ENCODE measurements around the gene ACAD10. TPM values are rescaled to one million over a fixed set of nuclear protein-coding genes. Genes with fewer than 3 reads are reported as not detected.

Gene ACAD10
- total and polyA plus RNA-seq, 7 donors, result 6.0 to 20.2 (median 10.9) TPM

GRCh38 chr12:111692575-111693210 lies 6.8 kb downstream of the ACAD10 start:
- no peaks in the 10 kb centered on the region for H3K27me3 ChIP-seq (ENCODE audit: insufficient read depth in 3 of 3, low read length in 2 of 3)
- WGBS, 3 donors, result 88 to 92% (median 90%) methylated on average over 15 of the region's 15 CpGs
- ATAC-seq, result no peak

GRCh38 chr12:111693818-111694217 lies 8.0 kb downstream of the ACAD10 start:
- Histone ChIP-seq H3K9me3 (no peaks in the 10 kb centered on the region), H3K36me3 (ENCODE audit: insufficient read depth in 1 of 2, low read depth in 1 of 2) (peaks cover 2 to 63% of the 10 kb centered on the region in 2 donors), H3K4me3 (no peak overlapping the region), H3K27me3 (ENCODE audit: insufficient read depth in 3 of 3, low read length in 2 of 3) (no peaks in the 10 kb centered on the region), H3K27ac (no peak overlapping the region), H3K4me1 (peaks cover 4% of the 10 kb centered on the region)
- no peak for TF ChIP-seq CTCF (IDR thresholded peaks at IDR 0.05)
- DNase-seq, result no peak
- intact Hi-C loops (cut with DNase I), result no loop called here
- WGBS, 3 donors, result 62 to 69% (median 64%) methylated on average over 5 of the region's 5 CpGs
- peak in 1 of 4 donors; percentile 65 for ATAC-seq

More at GRCh38 chr12:111692575-111693210, 6.8 kb downstream of the ACAD10 start:
- no peak for TF ChIP-seq CTCF (IDR thresholded peaks at IDR 0.05)
- Histone ChIP-seq H3K36me3 (ENCODE audit: insufficient read depth in 1 of 2, low read depth in 1 of 2) (peaks cover 2 to 52% of the 10 kb centered on the region in 2 donors), H3K27ac (no peak overlapping the region), H3K9me3 (no peaks in the 10 kb centered on the region), H3K4me3 (no peak overlapping the region), H3K4me1 (peaks cover 4% of the 10 kb centered on the region)
- no peak for DNase-seq
- intact Hi-C loops (cut with DNase I), result no loop called here

- ATAC-seq (no peak), DNase-seq (no peak)
- intact Hi-C loops (cut with DNase I), result no loop called here
- H3K9me3 ChIP-seq, result no peaks in the 10 kb centered on the region
- TF ChIP-seq CTCF (IDR thresholded peaks at IDR 0.05), result no peak
- no peak overlapping the region for H3K4me3 ChIP-seq
- H3K27ac ChIP-seq, result no peak overlapping the region
- peaks cover 0 to 96% of the 10 kb centered on the region in 2 donors for H3K36me3 ChIP-seq (ENCODE audit: insufficient read depth in 1 of 2, low read depth in 1 of 2)
- no peaks in the 10 kb centered on the region for H3K27me3 ChIP-seq (ENCODE audit: insufficient read depth in 3 of 3, low read length in 2 of 3)
- H3K4me1 ChIP-seq, result no peaks in the 10 kb centered on the region
- 86 to 92% (median 91%) methylated on average over 2 of the region's 2 CpGs for WGBS, 3 donors
These were observed 14.1 kb downstream of the ACAD10 start for GRCh38 chr12:111699962-111700361.

GRCh38 chr12:111705672-111706071 lies 19.8 kb downstream of the ACAD10 start:
- no peak for DNase-seq
- Histone ChIP-seq H3K27me3 (ENCODE audit: insufficient read depth in 3 of 3, low read length in 2 of 3) (no peaks in the 10 kb centered on the region), H3K36me3 (ENCODE audit: insufficient read depth in 1 of 2, low read depth in 1 of 2) (peaks cover 10 to 97% of the 10 kb centered on the region in 2 donors), H3K9me3 (no peaks in the 10 kb centered on the region), H3K4me1 (no peaks in the 10 kb centered on the region), H3K27ac (no peak overlapping the region), H3K4me3 (no peak overlapping the region)
- TF ChIP-seq CTCF (IDR thresholded peaks at IDR 0.05), result no peak
- ATAC-seq, result no peak
- intact Hi-C loops (cut with DNase I), result no loop called here
- 83 to 86% (median 85%) methylated on average over 5 of the region's 5 CpGs for WGBS, 3 donors

GRCh38 chr12:111706145-111706544 lies 20.3 kb downstream of the ACAD10 start:
- Histone ChIP-seq H3K4me1 (no peaks in the 10 kb centered on the region), H3K27me3 (ENCODE audit: insufficient read depth in 3 of 3, low read length in 2 of 3) (no peaks in the 10 kb centered on the region), H3K27ac (no peak overlapping the region), H3K4me3 (no peak overlapping the region), H3K36me3 (ENCODE audit: insufficient read depth in 1 of 2, low read depth in 1 of 2) (peaks cover 12 to 97% of the 10 kb centered on the region in 2 donors), H3K9me3 (no peaks in the 10 kb centered on the region)
- TF ChIP-seq CTCF (IDR thresholded peaks at IDR 0.05), result no peak
- WGBS, 3 donors, result 57 to 69% (median 58%) methylated on average over 6 of the region's 6 CpGs
- intact Hi-C loops (cut with DNase I), result no loop called here
- DNase-seq (no peak), ATAC-seq (no peak)

Data from psoas muscle (tissue), 8 donors.